ENCODE data around the gene RASGRP4.
"Not testable (repeated sequence)": the region's sequence is repeated elsewhere in the genome, so short reads cannot be mapped to it uniquely, and the experiment has no call there.

The RASGRP4 gene

GRCh38 chr19:38425810-38426466 lies at the start of gene RASGRP4:
RASGRP4 (minus strand) TSS chr19:38426219; CDS start chr19:38426091, 128 bp downstream.
- no peak for DNase-seq

GRCh38 chr19:38475176-38475575 lies 49.2 kb upstream of the RASGRP4 start:
- DNase-seq, result no peak

- DNase-seq, result no peak
These were observed 47.2 kb upstream of the RASGRP4 start for GRCh38 chr19:38473201-38473600.

- not testable (repeated sequence) for DNase-seq
These were observed 46.7 kb upstream of the RASGRP4 start for GRCh38 chr19:38472725-38473124.

GRCh38 chr19:38470788-38471480 lies 44.9 kb upstream of the RASGRP4 start:
- no peak for DNase-seq

GRCh38 chr19:38469151-38469550 lies 43.1 kb upstream of the RASGRP4 start:
- no peak for DNase-seq

GRCh38 chr19:38467541-38468525 lies 41.8 kb upstream of the RASGRP4 start:
- no peak for DNase-seq

GRCh38 chr19:38466050-38466449 lies 40.0 kb upstream of the RASGRP4 start:
- DNase-seq, result no peak

GRCh38 chr19:38464421-38465082 lies 38.5 kb upstream of the RASGRP4 start:
- DNase-seq, result no peak

GRCh38 chr19:38463365-38463764 lies 37.3 kb upstream of the RASGRP4 start:
- DNase-seq, result no peak

- no peak for DNase-seq
These were observed 33.0 kb upstream of the RASGRP4 start for GRCh38 chr19:38458991-38459390.

- DNase-seq, result no peak
These were observed 31.8 kb upstream of the RASGRP4 start for GRCh38 chr19:38457690-38458405.

GRCh38 chr19:38457202-38457601 lies 31.2 kb upstream of the RASGRP4 start:
- no peak for DNase-seq

GRCh38 chr19:38455031-38455430 lies 29.0 kb upstream of the RASGRP4 start:
- DNase-seq, result no peak

- DNase-seq, result no peak
These were observed 27.6 kb upstream of the RASGRP4 start for GRCh38 chr19:38453596-38453995.

- DNase-seq, result peak; percentile 71
These were observed 26.7 kb upstream of the RASGRP4 start for GRCh38 chr19:38452430-38453366.

GRCh38 chr19:38451629-38452028 lies 25.6 kb upstream of the RASGRP4 start:
- DNase-seq, result no peak

- DNase-seq, result no peak
These were observed 25.0 kb upstream of the RASGRP4 start for GRCh38 chr19:38451036-38451435.

- no peak for DNase-seq
These were observed 23.5 kb upstream of the RASGRP4 start for GRCh38 chr19:38449518-38449917.

GRCh38 chr19:38448225-38448624 lies 22.2 kb upstream of the RASGRP4 start:
- no peak for DNase-seq

GRCh38 chr19:38445362-38445761 lies 19.3 kb upstream of the RASGRP4 start:
- no peak for DNase-seq

All from NCI-H1048 (cell line).